H9 (cell line): ENCODE data around the gene KRT80. TPM values are rescaled to one million over a fixed set of nuclear protein-coding genes. Genes with fewer than 3 reads are reported as not detected.

Source experiments
- DNase-seq: peaks from one replicate; pipeline ENCODE4 v3.0.0-alpha.2; 2017
- H2AFZ ChIP-seq: one replicate; pipeline ENCODE4 v1.6.1; 2013; ENCODE audit warnings: mild to moderate bottlenecking, low read length, control low read depth, moderate library complexity
- H2AK5ac ChIP-seq: 2 replicates; pipeline ENCODE4 v1.6.1; 2013; ENCODE audit warnings: low read length, control low read depth, mixed read lengths; ENCODE audit not compliant: insufficient read length
- H2BK120ac ChIP-seq: one replicate; pipeline ENCODE4 v1.6.1; 2013; ENCODE audit warnings: low read depth, mild to moderate bottlenecking, low read length, control low read depth, inconsistent platforms; ENCODE audit not compliant: poor library complexity, severe bottlenecking
- H2BK12ac ChIP-seq: 2 replicates; pipeline ENCODE4 v1.6.1; 2013; ENCODE audit warnings: low read length, control low read depth, mixed read lengths, low read depth; ENCODE audit not compliant: insufficient read length
- H2BK15ac ChIP-seq: 2 replicates; pipeline ENCODE4 v1.6.1; 2013; ENCODE audit warnings: low read depth, low read length, control low read depth
- H2BK20ac ChIP-seq: one replicate; pipeline ENCODE4 v1.6.1; 2013; ENCODE audit warnings: low read depth, mild to moderate bottlenecking, low read length, control low read depth, inconsistent platforms; ENCODE audit not compliant: poor library complexity, severe bottlenecking
- H2BK5ac ChIP-seq: 2 replicates; pipeline ENCODE4 v1.6.1; 2013; ENCODE audit warnings: low read length, control low read depth, mixed read lengths; ENCODE audit not compliant: insufficient read length
- H3K14ac ChIP-seq: 2 replicates; pipeline ENCODE4 v1.6.1; 2013; ENCODE audit warnings: low read length, control low read depth; ENCODE audit not compliant: insufficient read depth
- H3K18ac ChIP-seq: 2 replicates; pipeline ENCODE4 v1.6.1; 2013; ENCODE audit warnings: low read depth, mild to moderate bottlenecking, mixed read lengths, low read length, control low read depth; ENCODE audit not compliant: insufficient read length
- H3K23ac ChIP-seq: 2 replicates; pipeline ENCODE4 v1.6.1; 2013; ENCODE audit warnings: low read length, control low read depth, mixed read lengths, low read depth; ENCODE audit not compliant: insufficient read length
- H3K23me2 ChIP-seq: 2 replicates; pipeline ENCODE4 v1.6.1; 2013; ENCODE audit warnings: low read depth, mild to moderate bottlenecking, mixed read lengths, low read length, control low read depth; ENCODE audit not compliant: insufficient read length, poor library complexity, severe bottlenecking
- H3K27ac ChIP-seq: 2 replicates; pipeline ENCODE4 v1.5.1; 2013; ENCODE audit warnings: low read length, control low read depth, mixed read lengths, low read depth; ENCODE audit not compliant: insufficient read length
- H3K27me3 ChIP-seq: 2 replicates; pipeline ENCODE4 v1.6.1; 2013; ENCODE audit warnings: low read length, control low read depth, inconsistent platforms; ENCODE audit not compliant: insufficient read depth
- H3K4ac ChIP-seq: 2 replicates; pipeline ENCODE4 v1.6.1; 2013; ENCODE audit warnings: low read depth, mild to moderate bottlenecking, control low read depth, inconsistent platforms, low read length, moderate library complexity
- H3K4me1 ChIP-seq: 2 replicates; pipeline ENCODE4 v1.6.1; 2013; ENCODE audit warnings: low read length, control low read depth, inconsistent platforms; ENCODE audit not compliant: insufficient read depth
- H3K4me2 ChIP-seq: 2 replicates; pipeline ENCODE4 v1.6.1; 2013; ENCODE audit warnings: low read length, control low read depth, mixed read lengths; ENCODE audit not compliant: insufficient read length, insufficient read depth
- H3K56ac ChIP-seq: 2 replicates; pipeline ENCODE4 v1.6.1; 2013; ENCODE audit warnings: low read depth, mild to moderate bottlenecking, mixed read lengths, low read length, control low read depth; ENCODE audit not compliant: insufficient read length
- H3K79me1 ChIP-seq: 2 replicates; pipeline ENCODE4 v1.6.1; 2013; ENCODE audit warnings: low read depth, mild to moderate bottlenecking, moderate library complexity, low read length, control low read depth, inconsistent platforms; ENCODE audit not compliant: insufficient read depth, poor library complexity, severe bottlenecking
- H3K79me2 ChIP-seq: 2 replicates; pipeline ENCODE4 v1.6.1; 2013; ENCODE audit warnings: low read length, control low read depth, inconsistent platforms; ENCODE audit not compliant: insufficient read depth
- H3K9ac ChIP-seq: 2 replicates; pipeline ENCODE4 v1.6.1; 2013; ENCODE audit warnings: low read length, control low read depth, mixed read lengths; ENCODE audit not compliant: insufficient read length; ENCODE audit errors: extremely low read depth
- H3K9me3 ChIP-seq: one replicate; pipeline ENCODE4 v1.6.1; 2013; ENCODE audit warnings: low read depth, low read length, inconsistent platforms; ENCODE audit not compliant: control insufficient read depth
- H3T11ph ChIP-seq: one replicate; pipeline ENCODE4 v1.6.1; 2013; ENCODE audit warnings: mild to moderate bottlenecking, low read length, control low read depth, inconsistent platforms
- H4K20me1 ChIP-seq: one replicate; pipeline ENCODE4 v1.6.1; 2013; ENCODE audit not compliant: control insufficient read depth, insufficient read length, insufficient read depth
- H4K5ac ChIP-seq: 2 replicates; pipeline ENCODE4 v1.6.1; 2013; ENCODE audit warnings: low read depth, mild to moderate bottlenecking, mixed read lengths, low read length, control low read depth; ENCODE audit not compliant: insufficient read length
- H4K8ac ChIP-seq: replicated peaks from 2 replicates; pipeline ENCODE4 v1.6.1; 2013; ENCODE audit warnings: low read length, control low read depth, mixed read lengths, low read depth; ENCODE audit not compliant: insufficient read length
- H4K91ac ChIP-seq: 2 replicates; pipeline ENCODE4 v1.6.1; 2013; ENCODE audit warnings: low read depth, mild to moderate bottlenecking, moderate library complexity, mixed read lengths, low read length, control low read depth; ENCODE audit not compliant: insufficient read length
- H3K27ac Mint-ChIP-seq, 3 experiments: 2 replicates in 2 of 3; 3 replicates in 1 of 3; pipeline ENCODE4 v1.8.0; 2020 to 2021; ENCODE audit warnings: mixed read lengths in 3 of 3, mild to moderate bottlenecking in 1 of 3, moderate library complexity in 1 of 3
- H3K27me3 Mint-ChIP-seq: 2 replicates; pipeline ENCODE4 v1.8.0; 2021; ENCODE audit warnings: low read depth, mild to moderate bottlenecking, moderate library complexity, mixed read lengths
- H3K36me3 Mint-ChIP-seq, 3 experiments: 2 replicates in 2 of 3; 3 replicates in 1 of 3; pipeline ENCODE4 v1.8.0; 2020 to 2021; ENCODE audit warnings: low read depth in 3 of 3, mixed read lengths in 3 of 3; ENCODE audit not compliant: insufficient read depth in 1 of 3
- H3K4me1 Mint-ChIP-seq, 2 experiments: 2 replicates each; pipeline ENCODE4 v1.8.0; 2020; ENCODE audit warnings: mixed read lengths in 2 of 2
- H3K4me3 Mint-ChIP-seq, 2 experiments: 2 replicates in 1 of 2; 3 replicates in 1 of 2; pipeline ENCODE4 v1.8.0; 2020 to 2021; ENCODE audit warnings: mild to moderate bottlenecking in 2 of 2, mixed read lengths in 2 of 2, moderate library complexity in 1 of 2
- H3K9me3 Mint-ChIP-seq, 2 experiments: 2 replicates in 1 of 2; 3 replicates in 1 of 2; pipeline ENCODE4 v1.8.0; 2020; ENCODE audit warnings: mild to moderate bottlenecking in 2 of 2, mixed read lengths in 2 of 2, moderate library complexity in 1 of 2
- CTCF ChIP-seq: fragments of 200-600 bp; sonication (generic); conservative IDR thresholded peaks from 3 replicates; pipeline ENCODE4 v1.8.0; 2021; ENCODE audit warnings: antibody characterized with exemption, mild to moderate bottlenecking
- WGBS: extraction: QIAGEN DNeasy Blood & Tissue Kit; methylation state at CpG from one replicate; pipeline ENCODE4 v1.1.7; 2013; ENCODE audit warnings: missing lambda C conversion rate, low lambda C conversion rate, mixed read lengths; ENCODE audit not compliant: insufficient read length; ENCODE audit errors: extremely low coverage; 5-methylcytosine and 5-hydroxymethylcytosine counted together
- total RNA-seq: library from RNA; stranded (reverse); gene quantifications from 2 replicates; pipeline ENCODE4 v1.2.1, GENCODE V29; 2021

Gene KRT80
- total RNA-seq, 1 experiment from 2014 or later = not detected

- no peaks in the 10 kb centered on the region for H3K9me3 Mint-ChIP-seq
- no peak for DNase-seq
Measured at GRCh38 chr12:52207106-52207505, 15.3 kb upstream of the KRT80 start.

More at GRCh38 chr12:52207106-52207505, 15.3 kb upstream of the KRT80 start:
- WGBS = no CpG with 5 or more reads among the region's 2 CpGs
- H3K9ac ChIP-seq = no peak overlapping the region
- H3K79me2 ChIP-seq = no peaks in the 10 kb centered on the region
- no peak overlapping the region for H3K4me2 ChIP-seq
- no peak overlapping the region for H3K18ac ChIP-seq
- no peaks in the 10 kb centered on the region for H4K20me1 ChIP-seq
- Mint-ChIP-seq H3K4me1 (peaks cover 0 to 27% of the 10 kb centered on the region in 2 experiments), H3K27me3 (peaks cover 7% of the 10 kb centered on the region), H3K4me3 (no peak overlapping the region), H3K27ac (no peak overlapping the region; a peak in 1 of 7 replicates), H3K36me3 (no peaks in the 10 kb centered on the region; a peak in 1 of 7 replicates)
- no peak for TF ChIP-seq CTCF
- H3K56ac ChIP-seq = no peak overlapping the region
- H4K91ac ChIP-seq = no peak overlapping the region
- no peak overlapping the region for H3K23ac ChIP-seq
- H2BK12ac ChIP-seq = no peak overlapping the region
- H4K8ac ChIP-seq = no peak overlapping the region
- no peak overlapping the region for H3T11ph ChIP-seq
- H2BK15ac ChIP-seq = no peak overlapping the region
- H2AK5ac ChIP-seq = no peak overlapping the region
- no peaks in the 10 kb centered on the region for H3K9me3 ChIP-seq
- H2BK120ac ChIP-seq = no peak overlapping the region
- no peaks in the 10 kb centered on the region for H3K23me2 ChIP-seq
- H3K79me1 ChIP-seq = no peaks in the 10 kb centered on the region
- no peak overlapping the region for H3K27ac ChIP-seq
- H4K5ac ChIP-seq = no peak overlapping the region
- H3K4me1 ChIP-seq = peaks cover 2% of the 10 kb centered on the region; the same call in 1 of the 2 replicates
- H3K14ac ChIP-seq = no peak overlapping the region
- H3K4ac ChIP-seq = no peak overlapping the region
- no peak overlapping the region for H2BK5ac ChIP-seq
- no peak overlapping the region for H2AFZ ChIP-seq
- no peaks in the 10 kb centered on the region for H3K27me3 ChIP-seq
- no peak overlapping the region for H2BK20ac ChIP-seq
